HG03097 (cell line): Measurements from ENCODE around the gene ANXA11.

Experiments
- ATAC-seq: cut with Tn5 transposase; IDR thresholded peaks from one replicate; pipeline ENCODE4 v1.9.1; 2021; ENCODE audit not compliant: unreplicated experiment, low FRiP score

Gene ANXA11

GRCh38 chr10:80122110-80122710, 83.1 kb downstream of the ANXA11 start:
- ATAC-seq: no peak

- ATAC-seq: no peak
These were observed 86.7 kb downstream of the ANXA11 start for GRCh38 chr10:80118669-80119068.

DNA sequence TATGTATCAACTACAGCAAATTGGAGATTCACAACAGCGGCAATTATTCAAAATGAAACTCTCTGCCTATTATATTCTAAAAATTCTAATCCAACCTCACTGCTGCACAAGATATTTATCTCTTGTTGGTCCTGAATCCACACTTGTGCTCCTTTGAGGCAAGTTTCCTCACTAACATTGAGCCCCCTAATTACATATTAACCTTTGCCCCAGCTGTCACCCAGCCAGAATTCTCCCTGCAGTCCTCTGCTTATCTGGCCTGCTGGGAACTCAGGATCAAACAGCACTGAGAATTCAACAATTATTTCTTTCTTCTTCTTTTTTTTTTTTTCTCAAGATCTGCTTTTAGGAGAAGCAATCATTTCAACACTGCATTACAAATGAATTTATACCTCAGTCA, 94.4 kb downstream of the ANXA11 start:
- ATAC-seq: no peak

DNA sequence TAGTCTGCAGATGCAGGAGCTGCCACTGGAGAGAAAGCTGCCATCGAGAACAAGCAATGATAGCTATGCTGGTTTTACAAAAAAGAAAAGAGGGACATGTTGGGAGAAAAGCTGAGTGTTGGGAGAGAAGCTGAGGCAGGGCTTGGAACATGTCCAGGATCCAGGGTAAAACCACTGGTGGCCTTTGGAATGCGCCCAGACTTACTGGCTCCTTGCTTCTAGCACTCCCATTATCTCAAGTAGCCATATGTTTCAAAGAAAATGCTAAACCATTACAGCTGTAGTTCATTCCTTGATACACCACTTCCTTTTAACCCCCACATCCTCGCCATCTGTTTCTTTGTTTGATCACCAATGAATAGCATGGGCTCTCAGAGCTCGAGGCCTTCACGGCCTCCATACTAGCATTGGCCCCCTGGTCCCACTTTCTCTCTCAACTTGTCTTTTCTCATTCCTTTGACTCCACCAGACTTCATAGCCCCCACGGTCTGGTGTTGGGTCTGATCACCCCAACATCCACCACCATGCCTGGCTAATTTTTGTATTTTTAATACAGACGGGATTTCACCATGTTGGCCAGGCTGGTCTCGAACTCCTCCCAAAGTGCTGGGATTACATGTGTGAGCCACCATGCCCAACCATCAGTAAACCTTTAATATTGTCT, 96.6 kb downstream of the ANXA11 start:
- ATAC-seq: no peak

DNA sequence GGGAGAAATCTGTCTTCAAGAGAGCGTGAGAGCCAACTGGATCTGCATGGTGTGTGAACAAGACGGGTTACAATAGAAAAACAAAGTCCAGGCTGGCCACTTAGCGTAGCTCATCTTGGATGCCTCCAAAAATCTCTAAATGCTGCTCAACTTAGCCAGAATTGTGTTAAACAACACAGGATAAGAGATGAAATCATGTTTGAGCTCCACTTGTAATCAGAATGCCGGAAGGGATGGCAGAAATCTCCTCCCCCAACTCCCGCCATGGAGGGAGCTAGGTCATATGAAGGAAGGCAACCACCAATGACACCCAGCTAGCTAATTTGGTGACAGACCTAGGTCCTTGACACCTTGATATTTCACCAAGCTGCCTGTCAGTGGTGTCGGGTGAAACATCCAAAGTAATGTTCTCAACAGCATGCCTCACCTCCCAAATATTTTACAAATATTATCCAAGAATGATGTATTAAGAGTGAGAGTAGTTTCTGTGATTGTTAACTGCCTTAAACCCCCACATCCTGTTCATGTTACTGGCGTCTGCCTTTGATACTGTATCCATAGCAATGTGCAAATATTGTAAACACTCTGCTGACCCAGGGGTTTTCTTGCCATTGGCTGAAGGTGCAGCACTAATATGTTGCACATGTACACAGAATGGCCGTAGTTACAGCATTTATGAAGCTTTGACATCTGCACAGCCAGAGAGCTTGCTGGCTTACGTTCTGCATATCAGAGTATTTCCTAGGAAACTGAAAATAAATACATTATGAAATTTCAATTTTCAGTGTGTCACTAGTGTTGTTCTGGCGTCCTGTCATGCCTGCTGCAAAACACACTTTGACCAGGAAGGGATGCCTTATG, 101.0 kb downstream of the ANXA11 start:
- ATAC-seq: peak; percentile 84
